Loucy (cell line): ENCODE results near the gene TEX261.

ENCODE experiments used
- CTCF ChIP-seq: fragments of 200-600 bp; sonication (generic); conservative IDR thresholded peaks from 2 replicates; pipeline ENCODE4 v1.5.1; 2014; ENCODE audit warnings: mild to moderate bottlenecking, antibody characterized with exemption, low read length
- EZH2phosphoT487 ChIP-seq: fragments of 200-600 bp; IDR thresholded peaks from 2 replicates; pipeline ENCODE4 v1.6.1; 2018; ENCODE audit warnings: antibody characterized with exemption, mild to moderate bottlenecking, moderate library complexity, borderline replicate concordance

- no peak for TF ChIP-seq CTCF
- no peak for TF ChIP-seq EZH2phosphoT487
These were observed 12.5 kb upstream of the TEX261 start for GRCh38 chr2:71006955-71007799.
